GM04504 (cell line): Measurements from ENCODE around the gene KRT24.
"Not testable (repeated sequence)": the region's sequence is repeated elsewhere in the genome, so short reads cannot be mapped to it uniquely, and the experiment has no call there.

Experiments
- DNase-seq: peaks from one replicate; pipeline ENCODE4 v3.0.0-alpha.2; 2012; ENCODE audit warnings: low read depth

Gene KRT24

DNA sequence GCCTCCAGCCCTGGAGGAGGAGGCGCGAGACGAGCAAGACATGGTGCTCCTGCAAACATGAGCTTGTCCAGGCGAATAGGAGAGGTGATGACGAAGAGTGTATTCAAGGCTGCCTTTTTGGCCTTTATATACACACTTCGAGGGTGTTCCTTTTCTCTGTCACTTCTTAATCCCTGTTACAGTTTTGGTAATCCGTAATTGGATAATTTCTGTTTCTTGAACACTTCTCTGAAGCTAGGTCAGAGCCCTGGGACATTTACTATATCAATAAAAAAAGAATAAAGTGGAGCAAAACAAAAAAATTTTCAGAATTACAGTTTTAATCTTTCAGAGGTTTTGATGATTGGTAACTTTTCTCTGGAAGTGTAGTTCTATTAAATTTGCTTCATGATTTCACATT lies at the start of gene KRT24:
Gene KRT24, minus strand, starts transcription at position 101 of the 400 bp plus-strand sequence. Its CDS starts 59 bp downstream, at position 42.
- DNase-seq, result no peak

DNA sequence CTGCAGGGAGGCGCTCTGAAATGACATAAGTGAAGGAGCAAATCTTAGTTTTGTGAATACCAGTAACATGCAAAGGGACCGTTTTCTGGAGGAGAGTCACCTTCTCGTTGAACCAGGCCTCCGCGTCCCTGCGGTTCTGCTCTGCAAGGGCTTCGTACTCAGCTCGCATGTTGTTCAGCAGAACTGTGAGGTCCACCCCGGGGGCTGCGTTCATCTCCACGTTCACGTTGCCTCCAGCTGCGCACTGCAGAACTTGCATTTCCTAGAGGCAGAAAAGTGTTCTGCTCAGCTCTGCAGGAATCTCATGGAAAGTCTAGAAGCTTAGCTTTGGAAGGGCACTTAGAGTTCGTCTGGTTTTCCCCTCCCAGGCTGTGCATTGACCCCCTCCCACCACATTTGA lies 47.5 kb upstream of the KRT24 start:
- no peak for DNase-seq

DNA sequence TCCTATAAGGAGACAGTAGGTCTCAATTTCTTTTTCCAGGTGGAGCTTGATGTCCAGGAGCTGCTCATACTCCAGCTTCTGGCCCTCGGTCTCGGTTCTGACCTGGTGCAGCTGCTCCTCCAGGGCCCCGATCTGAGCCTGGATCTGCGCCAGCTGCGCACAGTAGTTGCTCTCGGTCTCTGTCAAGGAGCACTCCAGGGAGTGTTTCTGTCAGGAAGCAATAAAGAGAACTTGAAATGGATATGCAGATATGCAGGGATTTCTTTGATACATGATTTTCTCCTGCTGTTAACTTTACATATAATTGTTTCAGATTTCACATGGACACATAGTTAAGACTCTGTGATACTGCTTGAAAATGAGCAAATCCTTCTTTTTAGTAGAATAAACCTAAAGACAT lies 46.8 kb upstream of the KRT24 start:
- no peak for DNase-seq

DNA sequence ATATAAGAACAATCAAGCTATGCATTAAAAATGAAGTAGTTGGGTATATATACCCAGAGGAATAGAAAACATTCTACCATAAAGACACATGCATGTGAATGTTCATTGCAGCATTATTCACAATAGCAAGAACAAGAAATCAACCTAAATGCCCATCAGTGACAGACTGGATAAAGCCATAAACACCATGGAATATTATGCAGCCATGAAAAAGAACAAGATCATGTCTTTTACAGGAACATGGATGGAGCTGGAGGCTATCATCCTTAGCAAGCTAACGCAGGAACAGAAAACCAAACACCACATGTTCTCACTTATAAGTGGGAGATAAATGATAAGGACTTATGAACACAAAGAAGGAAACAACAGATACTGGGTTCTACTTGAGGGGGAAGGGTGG lies 45.1 kb upstream of the KRT24 start:
- not testable (repeated sequence) for DNase-seq

DNA sequence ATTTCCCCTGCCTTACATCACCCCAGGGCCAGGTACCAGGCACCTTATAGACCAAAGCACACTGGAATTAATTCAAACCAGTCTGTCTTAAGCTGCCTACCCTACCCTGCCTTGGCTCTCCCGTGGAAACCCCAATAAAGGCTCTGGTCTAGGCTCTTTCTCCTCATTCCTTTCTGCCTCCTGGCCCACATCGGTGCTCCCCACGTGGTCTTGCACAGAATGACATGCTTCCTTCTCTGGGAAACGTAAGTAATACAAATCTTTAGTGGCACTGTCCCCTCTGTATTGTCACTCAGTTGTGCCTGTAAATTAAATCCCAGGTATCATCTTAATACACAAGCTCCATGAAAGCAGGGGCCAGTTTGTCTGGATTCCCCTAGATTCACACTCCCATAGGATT lies 35.0 kb upstream of the KRT24 start:
- DNase-seq, result no peak

DNA sequence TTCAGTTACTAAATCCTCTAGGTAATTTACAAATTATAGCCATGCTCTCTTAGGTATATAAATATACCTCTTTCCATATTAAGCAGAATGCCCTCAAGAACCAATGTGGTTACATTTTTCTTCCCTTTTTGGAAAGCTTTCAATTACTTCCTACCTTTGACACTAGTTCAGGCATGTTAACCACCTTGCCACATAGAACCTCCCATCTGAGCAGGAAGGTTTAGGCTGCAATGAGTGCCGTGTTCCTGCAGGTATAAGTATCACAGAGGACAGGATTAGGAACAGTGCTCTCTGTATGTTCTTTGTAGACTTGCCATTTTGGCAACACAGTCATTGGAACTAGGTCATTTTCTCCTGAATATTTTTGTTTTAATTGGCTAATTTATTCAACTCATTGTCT lies 31.5 kb upstream of the KRT24 start:
- DNase-seq, result no peak

DNA sequence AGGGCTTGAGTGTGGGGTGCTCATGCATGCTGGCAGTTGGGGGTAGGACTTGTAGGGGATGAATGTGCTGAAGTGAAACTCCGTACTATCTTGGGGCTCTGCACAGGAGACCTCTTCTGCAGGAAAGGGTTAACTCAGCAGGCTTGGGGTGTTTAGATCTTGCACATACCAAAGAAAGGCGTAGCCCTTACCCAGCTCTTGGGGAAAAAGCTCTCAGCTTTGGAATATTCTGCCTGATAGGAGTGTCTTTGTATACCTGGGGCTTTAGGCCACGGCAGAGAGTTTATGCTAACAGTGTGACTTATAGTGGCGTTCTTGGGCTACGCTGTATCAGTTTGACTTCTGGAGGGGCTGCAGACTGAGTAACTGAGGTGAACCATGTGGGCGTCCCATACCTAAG lies 30.5 kb upstream of the KRT24 start:
- DNase-seq, result no peak

DNA sequence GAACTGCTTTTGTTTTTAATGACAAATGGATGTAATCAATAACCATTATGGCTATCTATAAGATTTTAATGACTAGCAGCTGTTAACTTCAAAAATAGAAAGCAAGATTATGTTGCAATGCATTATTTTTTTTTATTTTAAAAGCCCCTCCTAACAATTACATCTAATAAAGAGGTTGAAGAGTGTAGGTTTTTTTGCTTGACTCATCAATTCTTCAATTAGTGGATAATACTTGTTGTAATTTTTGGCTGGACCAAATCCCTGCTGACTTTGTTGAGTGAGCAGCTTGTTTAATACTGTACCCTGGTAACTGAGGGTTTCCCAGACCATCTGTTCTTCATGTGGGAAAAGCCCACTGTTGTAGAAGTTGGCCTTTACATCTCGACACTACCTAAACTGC lies 27.4 kb upstream of the KRT24 start:
- DNase-seq, result no peak

DNA sequence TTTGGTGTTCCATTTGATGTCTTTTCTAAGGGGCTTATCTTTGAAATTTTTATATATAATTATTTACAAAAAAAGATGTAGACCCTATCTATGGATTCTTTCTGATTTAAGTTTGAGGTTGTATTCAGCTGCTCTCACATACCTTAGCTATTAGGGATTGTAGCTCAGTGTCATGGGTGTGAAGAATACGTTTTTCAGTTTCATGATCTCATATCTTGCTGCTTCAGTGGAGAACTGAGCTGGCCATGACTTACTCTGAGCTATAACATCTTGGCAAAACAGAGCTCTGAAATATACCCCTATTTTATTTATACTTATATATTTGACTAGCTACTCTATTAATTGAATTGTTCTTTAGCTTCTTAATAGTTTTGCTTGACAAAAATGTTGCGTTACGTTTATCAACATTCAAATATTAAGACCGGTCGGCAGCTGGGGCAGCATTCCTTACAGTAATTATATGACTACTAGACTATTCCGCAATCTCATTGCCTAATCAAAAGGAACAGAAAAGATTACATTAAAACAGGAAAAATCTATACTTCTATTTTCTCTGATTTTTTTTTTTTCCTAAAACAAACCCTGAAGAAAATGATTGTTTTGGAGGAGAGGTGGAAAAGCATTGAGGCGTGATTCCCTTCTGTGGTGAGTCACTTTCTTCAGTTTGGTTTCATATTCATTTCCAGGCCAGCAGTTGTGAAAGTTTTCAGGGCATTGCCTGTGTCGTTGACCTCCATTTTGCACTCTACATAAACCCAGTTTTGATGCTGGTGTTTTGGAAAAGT lies 24.1 kb upstream of the KRT24 start:
- DNase-seq, result no peak

DNA sequence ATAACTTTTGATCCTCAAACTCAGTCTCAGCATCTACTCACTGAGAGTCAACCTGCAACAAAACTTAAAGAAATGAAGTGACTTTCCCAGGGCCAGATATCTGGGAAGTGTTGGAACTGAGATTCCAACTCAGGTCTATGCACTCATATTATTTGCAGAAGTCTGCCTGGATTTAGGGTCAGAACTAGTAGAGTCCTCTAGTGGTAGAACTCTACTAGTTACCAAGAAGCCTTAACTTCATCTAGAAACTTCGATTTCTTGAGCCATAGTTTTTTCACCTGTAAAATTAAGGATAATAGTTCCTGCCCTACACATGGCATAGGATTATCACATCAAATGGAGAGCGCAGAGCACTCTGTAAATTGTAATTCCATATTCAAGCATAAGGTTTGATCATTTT lies 23.4 kb upstream of the KRT24 start:
- no peak for DNase-seq

DNA sequence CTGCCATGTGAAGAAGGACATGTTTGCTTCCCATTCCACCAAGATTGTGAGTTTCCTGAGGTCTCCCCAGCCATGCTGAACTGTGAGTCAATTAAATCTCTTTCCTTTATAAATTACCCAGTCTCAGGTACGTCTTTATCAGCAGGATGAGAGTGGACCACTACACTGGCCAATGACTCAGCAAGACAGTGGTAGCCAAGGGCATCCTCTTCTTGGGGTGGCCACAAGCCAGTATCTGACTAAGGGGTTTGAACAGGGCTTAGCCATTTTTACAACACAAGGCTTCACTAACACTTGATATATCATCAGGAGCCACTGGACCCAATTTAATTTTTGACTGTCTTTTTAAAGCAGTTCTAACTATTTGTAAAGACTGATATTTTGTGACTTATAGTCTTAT lies 21.1 kb upstream of the KRT24 start:
- no peak for DNase-seq

DNA sequence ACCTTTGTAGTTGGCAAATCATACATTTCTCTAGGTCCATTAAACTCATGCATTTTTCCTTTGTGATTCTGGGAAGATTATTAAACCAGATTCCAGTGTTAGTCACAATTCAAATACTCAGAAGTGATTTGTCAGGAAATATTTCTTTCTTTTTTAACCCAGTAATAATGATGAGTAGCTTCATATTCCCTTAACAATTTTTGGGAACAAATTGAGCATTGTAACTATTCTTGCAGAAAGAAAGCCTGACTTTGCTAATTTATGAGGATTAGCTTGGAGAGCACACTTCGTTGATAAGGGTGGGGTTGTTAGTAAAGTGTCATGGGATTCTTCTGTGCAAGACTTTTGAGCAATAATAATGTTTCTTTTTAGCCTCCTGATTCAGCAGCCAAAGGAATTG lies 18.7 kb upstream of the KRT24 start:
- DNase-seq, result no peak

DNA sequence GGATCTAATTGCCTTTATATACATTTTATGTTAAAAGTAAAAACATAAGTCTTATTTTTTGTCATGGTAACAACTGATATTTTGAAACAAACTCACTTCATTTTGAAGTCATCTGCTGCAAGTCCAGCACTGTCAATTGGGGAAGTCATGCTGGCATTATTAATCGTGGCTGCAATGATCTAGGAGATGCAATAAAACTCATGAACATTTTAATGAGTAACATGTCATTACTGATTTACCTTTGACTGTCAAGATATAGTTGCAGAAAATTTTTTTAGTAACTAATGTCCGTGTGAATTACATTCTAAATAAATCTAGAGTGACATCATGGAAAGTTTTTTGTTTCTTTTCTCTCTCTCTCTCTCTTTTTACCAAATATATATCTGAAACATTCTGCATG lies 17.3 kb upstream of the KRT24 start:
- no peak for DNase-seq

DNA sequence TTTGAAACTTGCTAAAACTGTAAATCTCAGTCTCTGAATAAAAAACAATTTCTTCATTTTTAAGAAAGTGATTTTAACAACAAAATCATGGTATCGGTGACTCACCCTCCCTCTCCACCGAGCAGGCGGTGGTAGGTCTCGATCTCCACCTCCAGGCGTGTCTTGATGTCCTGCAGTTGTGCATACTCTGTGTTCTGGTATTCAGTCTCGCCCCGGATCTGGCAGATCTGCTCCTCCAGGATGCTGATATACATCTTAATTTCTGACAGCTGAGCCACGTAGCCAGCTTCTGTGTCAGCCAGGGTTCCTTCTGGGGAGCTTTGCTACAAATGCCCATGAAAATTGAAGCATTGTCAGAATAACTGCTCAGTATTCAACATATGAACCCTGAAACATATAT lies 15.4 kb upstream of the KRT24 start:
- DNase-seq, result no peak

DNA sequence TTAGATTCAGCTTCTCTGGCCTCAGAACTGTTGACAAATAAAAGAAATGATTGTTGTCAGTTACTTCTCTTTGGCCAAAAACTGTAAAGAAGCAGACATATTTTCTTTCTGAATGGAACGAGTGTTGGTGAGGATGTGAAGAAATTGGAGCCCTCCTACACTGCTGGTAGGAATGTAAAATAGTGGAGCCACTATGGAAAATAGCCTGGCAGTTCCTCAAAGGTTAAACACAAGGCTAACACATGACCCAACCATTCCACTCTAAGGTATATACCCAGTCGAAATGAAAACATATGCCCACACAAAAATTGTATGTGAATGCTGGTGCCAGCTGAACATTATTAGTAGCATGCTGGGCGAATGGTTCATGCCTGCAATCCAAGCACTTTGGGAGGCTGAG lies 14.2 kb upstream of the KRT24 start:
- no peak for DNase-seq

DNA sequence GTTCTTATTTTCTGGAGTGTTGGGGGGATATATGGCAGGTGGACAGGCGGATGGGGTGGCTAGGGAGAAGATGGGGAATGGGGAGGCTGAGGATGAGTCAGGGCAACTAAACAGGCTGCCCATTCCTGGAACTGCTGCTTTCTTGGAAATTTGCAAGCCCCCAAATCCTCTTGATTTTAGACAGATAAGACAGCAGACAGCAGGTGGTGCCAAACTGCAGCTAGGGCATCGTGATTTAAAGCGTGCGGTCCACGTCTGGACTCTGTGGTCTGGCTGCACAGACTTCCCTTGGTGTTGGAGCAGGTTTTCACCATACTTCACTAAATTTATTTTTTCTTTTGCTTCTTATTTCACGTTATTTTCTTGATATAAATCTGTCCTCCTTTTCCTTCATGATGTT lies 10.9 kb upstream of the KRT24 start:
- no peak for DNase-seq

DNA sequence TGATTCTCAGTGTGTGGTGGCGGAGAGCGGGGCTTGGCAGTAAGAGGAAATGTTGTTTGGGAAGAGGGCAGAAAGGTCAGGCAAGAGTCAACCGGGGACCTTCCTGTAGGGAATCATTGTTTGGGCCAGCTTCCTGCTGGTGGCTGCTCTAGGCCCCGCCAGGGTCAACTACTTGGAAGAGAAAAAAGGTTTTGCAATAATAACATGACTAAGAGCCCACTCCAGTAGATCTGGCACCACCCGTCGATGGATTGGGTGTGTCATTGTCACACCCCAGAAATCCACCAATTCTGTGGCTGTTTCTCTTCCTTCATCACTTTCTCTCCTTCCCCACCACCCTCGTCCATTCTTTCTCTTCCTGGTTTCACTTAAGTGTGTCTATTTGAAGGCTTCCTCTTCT lies 4.2 kb upstream of the KRT24 start:
- DNase-seq, result no peak

DNA sequence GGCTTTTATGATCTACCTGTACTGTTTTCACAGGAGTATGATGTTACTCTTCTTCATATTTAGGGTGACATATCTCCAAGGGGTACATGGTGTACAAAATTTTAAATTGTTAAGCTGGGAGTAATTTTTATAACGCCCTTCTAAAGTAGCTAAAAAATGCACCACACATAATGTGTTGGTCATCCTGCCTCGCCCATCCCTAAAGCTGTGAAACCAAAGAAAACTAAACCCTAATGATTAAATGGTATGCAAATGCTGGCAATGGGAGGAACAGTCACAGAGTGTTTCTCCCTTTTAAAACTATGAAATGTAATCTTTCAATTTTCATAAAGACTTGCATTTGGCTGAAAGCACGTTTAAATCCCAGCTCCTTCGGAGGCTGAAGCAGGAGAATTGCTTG lies 2.0 kb upstream of the KRT24 start:
- DNase-seq, result no peak

DNA sequence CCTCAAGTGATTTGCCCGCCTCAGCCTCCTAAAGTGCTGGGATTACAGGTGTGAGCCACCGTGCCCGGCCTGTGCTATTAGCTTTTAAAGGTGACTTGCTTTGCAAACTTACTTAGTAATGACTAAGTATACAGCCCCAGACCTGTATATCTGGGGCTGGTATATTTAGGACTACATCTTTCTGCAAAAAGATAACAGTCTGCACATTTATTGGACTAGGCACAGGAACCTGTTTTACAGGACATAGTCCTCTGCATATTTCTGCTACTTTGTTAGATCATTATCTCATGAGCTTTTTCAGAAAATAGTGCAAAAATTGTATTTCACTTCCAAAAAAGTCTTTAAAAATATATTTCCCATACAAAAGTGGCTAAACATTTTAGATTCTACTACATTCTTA lies 1.3 kb downstream of the KRT24 start:
- DNase-seq, result no peak

DNA sequence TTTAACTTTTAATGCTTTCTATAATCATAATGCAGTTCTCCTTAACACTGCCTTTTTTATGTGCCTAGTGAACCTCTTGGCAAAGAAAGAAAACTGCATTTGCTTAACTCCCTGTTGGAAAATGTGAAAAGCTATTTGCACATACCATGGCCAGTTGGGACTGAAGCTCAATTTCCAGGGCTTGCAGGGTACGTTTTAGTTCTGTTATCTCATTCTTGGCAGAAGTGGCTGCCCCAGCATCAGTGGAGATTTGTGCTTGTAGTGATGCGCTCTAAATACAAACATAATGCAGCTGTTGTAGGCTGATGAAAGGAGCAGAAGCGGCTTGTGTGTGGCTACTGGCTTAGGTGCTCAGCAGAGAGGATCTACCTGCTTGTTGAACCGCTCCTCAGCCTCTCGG lies 3.7 kb downstream of the KRT24 start:
- no peak for DNase-seq

DNA sequence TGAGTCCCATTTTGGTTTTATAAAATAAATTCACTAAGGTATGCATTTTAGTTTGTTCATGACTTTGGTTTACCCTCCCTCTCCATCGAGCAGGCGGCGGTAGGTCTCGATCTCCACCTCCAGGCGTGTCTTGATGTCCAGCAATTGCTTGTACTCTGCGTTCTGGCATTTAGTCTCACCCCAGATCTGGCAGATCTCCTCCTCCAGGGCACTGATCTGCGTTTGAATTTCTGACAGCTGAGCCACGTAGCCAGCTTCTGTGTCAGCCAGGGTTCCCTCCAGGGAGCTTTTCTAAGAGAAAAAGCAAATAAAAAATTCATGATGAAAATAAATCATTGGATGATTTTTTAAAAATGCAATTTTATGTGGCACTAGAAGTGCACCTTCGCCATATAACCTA lies 4.2 kb downstream of the KRT24 start:
- no peak for DNase-seq

DNA sequence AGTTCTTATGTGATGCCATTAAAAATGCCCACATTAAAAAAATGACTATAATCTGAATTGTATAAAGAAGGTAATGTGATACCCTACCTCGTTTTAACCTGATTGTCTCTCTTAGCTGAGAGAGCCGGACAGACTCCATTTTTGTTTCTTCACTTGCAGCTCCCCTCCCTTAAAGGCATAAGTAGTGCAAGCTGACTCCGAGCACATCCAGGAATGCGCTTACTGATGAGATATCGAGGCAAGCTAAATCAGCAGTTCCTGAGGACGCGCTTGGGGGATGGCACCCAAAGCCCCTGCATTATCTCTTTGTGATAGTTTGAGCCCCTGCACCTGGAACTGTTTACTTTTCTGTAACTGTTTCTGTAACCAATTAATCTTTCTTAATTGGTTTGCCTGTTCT lies 6.3 kb downstream of the KRT24 start:
- DNase-seq, result no peak

DNA sequence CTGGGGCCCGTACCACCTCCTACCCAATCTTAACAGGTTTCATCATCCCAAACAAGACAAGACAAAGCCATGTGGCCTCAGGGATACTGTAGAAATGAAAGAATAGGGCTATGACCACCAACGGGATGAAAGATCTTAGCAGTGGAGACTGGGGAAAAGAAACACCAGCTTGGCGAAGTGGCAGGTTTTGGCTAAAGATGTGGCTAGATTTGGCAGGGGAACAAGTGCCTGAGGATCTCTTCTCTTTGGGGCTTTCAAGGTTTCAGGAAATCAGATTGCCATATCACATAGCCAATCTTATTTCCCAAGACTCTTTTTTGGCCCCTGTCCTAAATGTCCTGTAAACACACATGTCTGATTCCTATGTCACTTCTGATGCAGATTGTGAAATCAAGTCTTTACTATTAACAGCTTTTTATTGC lies 6.9 kb downstream of the KRT24 start:
- DNase-seq, result no peak

DNA sequence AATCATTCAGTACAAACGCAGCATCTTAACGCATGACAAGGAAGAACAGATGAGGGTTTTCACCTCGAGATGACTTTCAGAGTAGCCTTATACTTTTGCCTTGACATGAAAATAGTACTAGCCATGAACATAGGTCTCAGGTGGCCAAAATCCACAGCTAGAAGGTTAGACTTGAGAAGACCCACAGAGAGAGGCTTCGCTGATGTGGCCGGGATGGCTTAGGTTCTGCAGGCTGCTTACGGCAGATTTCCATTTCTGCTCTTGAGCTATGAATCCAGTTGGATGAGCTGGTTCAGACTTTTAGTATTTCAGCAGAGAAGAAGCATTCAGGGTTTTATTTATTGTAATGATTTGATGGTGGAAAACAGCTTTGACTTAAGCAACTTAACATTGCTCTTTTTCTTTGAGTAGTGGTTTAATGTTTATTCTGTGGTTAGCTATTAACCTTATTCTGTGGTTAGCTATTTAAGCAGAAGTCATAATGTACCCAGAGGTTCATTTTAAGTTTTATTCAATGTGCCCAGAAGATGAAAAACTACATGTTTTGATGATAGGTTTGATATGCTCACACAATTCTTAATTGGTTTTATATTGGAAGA lies 7.6 kb downstream of the KRT24 start:
- no peak for DNase-seq
